GM19468 (cell line): Measurements from ENCODE around the gene EXOC8.

Source experiments
- ATAC-seq: cut with Tn5 transposase; IDR thresholded peaks from one replicate; pipeline ENCODE4 v1.9.1; 2021; ENCODE audit warnings: mild to moderate bottlenecking, moderate library complexity, moderate number of reproducible peaks; ENCODE audit not compliant: unreplicated experiment; ENCODE audit errors: extremely low read depth

Gene EXOC8, protein sequence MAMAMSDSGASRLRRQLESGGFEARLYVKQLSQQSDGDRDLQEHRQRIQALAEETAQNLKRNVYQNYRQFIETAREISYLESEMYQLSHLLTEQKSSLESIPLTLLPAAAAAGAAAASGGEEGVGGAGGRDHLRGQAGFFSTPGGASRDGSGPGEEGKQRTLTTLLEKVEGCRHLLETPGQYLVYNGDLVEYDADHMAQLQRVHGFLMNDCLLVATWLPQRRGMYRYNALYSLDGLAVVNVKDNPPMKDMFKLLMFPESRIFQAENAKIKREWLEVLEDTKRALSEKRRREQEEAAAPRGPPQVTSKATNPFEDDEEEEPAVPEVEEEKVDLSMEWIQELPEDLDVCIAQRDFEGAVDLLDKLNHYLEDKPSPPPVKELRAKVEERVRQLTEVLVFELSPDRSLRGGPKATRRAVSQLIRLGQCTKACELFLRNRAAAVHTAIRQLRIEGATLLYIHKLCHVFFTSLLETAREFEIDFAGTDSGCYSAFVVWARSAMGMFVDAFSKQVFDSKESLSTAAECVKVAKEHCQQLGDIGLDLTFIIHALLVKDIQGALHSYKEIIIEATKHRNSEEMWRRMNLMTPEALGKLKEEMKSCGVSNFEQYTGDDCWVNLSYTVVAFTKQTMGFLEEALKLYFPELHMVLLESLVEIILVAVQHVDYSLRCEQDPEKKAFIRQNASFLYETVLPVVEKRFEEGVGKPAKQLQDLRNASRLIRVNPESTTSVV

DNA sequence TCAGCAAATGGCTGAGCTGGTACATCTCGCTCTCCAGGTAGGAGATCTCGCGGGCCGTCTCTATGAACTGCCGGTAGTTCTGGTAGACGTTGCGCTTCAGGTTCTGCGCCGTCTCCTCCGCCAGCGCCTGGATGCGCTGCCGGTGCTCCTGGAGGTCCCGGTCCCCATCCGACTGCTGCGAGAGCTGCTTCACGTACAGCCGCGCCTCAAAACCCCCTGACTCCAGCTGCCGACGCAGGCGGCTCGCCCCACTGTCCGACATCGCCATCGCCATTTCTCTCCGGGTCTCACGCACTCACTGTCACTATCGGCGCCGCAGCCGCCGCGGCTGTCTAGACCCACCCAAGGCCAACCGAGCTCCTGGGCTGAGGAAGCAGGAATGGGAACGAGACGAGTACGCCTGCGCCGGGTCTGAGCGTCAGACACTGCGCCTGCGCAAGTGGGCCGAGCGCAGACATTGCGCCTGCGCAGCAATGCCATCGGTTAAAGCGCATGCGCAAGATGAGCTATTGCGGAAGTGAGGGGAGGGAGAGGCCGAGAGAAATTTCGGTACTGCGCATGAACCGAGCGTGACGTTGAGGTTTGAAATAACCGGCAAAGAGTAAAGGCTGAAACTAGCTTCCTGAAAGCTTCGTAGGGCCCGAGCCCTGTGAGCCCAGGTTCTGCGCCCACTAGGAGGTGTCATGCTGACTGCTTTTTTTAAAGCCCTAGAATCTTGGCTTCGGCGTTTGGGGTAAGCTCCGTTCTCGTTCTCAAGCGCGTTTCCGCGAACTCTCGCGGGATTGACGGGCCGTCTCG, at the start of gene EXOC8:
Gene EXOC8, minus strand, starts transcription at position 381 of the 798 bp plus-strand sequence. Its CDS starts 107 bp downstream, at position 274.
- ATAC-seq, result peak; percentile 50

- ATAC-seq, result no peak
These were observed 48.8 kb upstream of the EXOC8 start for GRCh38 chr1:231386466-231386865.

- no peak for ATAC-seq
These were observed 47.7 kb upstream of the EXOC8 start for GRCh38 chr1:231385416-231385748.

DNA sequence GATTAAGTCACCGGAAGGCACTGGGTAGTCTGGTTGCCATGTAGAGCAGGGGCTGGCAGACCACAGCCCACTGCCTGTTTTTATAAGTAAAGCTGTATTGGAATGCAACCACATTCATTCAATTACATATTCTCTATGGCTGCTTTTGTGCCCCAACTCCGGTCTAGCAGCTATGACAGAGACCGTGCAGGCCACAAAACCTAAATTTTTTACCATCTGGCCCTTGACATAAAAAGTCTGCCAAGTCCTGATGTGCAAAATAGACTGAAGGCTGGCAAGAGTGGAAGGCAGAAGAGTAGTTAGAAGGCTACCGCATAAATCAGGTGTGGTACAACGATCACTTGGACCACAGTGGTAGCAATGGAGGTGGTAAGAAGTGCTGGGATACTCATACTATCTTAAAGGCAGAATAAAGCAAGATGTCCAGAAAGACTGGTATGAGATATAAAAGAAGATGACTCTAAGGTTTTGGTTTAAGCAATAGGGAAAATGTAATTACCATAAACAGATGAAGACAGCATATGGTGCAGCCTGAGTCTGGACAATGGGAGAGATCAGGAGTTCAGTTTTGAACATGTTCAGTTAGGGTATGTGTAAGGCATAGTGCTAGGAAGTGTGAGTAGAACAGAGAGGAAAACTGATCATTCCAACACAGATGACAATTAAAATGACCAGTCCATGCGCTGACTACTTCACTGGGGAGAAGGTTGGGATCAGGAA, 47.2 kb upstream of the EXOC8 start:
- ATAC-seq, result no peak

GRCh38 chr1:231383159-231383860, 45.7 kb upstream of the EXOC8 start:
- no peak for ATAC-seq

- no peak for ATAC-seq
These were observed 44.8 kb upstream of the EXOC8 start for GRCh38 chr1:231382426-231382825.

- ATAC-seq, result no peak
These were observed 44.1 kb upstream of the EXOC8 start for GRCh38 chr1:231381729-231382128.

DNA sequence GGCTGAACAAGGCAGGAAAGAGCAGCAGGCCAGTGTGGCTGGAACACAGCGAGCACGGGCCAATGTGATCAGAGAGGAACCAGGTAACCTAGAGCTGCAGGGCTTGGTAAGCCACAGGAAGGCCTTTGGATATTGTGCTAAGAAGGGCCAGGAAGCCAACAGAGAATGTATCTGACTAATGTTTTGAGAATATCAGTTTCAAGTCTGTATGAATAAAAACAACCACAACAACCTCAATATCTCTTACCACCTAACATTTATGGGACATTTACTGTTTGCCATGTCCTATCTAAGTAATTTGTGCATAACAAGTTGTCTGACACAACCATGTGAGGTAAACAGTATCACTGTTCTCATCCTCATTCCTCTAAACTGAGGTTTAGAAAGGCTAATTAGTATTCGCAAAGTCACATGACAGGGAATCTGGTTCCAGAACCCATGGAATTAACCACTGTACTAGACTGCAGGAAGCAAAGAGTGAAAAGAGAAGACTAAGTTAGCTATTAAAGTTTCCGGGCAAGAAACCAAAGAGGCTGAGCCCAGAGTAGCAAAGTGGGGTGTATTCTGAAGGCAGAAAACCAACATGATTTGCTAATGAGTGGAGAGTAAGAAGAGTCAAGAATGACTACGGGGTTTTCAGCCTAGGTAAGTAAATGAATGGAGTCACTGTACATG, 39.4 kb upstream of the EXOC8 start:
- ATAC-seq, result peak; percentile 41

- ATAC-seq, result no peak
These were observed 38.4 kb upstream of the EXOC8 start for GRCh38 chr1:231376101-231376500.

- ATAC-seq, result no peak
These were observed 36.7 kb upstream of the EXOC8 start for GRCh38 chr1:231374394-231374793.

GRCh38 chr1:231372501-231372900, 34.8 kb upstream of the EXOC8 start:
- ATAC-seq, result no peak

GRCh38 chr1:231369282-231369681, 31.6 kb upstream of the EXOC8 start:
- ATAC-seq, result no peak

- ATAC-seq, result no peak
These were observed 26.5 kb upstream of the EXOC8 start for GRCh38 chr1:231364192-231364591.

- ATAC-seq, result no peak
These were observed 26.0 kb upstream of the EXOC8 start for GRCh38 chr1:231363624-231364023.

DNA sequence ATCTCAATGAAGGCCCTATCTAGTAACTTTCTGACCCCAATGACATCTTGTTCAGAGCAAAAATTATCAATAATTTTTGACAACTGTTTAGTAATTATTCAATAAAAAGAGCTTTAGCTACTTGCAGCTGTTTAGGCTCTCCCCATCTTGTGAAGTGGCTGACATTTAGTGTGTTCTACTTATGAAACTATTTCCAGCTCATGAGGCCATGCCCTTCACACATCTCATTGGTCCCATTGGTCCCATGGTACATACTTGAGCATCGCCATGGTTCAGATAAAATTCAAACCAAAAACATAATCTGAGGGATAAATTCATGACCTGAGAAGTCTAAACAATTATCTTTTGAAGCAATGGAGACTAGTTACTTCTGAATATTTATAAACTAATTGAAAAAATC, 24.7 kb upstream of the EXOC8 start:
- ATAC-seq, result no peak

DNA sequence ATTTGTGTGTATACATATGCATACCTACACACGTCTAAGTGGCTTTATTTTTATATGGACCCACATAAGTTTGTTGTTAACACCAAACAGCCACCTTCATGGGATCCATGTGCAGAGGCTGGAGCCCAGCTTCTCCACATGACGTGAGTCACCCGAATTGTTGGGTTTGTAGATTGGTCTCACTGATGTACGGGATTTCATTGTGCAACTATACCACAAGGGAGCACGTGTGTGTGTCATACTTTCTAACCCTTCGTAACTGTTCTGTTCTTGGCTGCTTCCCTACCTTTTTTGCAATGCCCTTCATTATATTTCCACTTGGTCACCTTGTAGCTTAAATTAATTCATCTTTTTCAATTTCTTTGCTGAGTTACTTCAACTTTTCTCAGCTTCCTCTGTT, 21.5 kb upstream of the EXOC8 start:
- no peak for ATAC-seq

- peak; percentile 54 for ATAC-seq
These were observed 20.2 kb upstream of the EXOC8 start for GRCh38 chr1:231357831-231358354.

DNA sequence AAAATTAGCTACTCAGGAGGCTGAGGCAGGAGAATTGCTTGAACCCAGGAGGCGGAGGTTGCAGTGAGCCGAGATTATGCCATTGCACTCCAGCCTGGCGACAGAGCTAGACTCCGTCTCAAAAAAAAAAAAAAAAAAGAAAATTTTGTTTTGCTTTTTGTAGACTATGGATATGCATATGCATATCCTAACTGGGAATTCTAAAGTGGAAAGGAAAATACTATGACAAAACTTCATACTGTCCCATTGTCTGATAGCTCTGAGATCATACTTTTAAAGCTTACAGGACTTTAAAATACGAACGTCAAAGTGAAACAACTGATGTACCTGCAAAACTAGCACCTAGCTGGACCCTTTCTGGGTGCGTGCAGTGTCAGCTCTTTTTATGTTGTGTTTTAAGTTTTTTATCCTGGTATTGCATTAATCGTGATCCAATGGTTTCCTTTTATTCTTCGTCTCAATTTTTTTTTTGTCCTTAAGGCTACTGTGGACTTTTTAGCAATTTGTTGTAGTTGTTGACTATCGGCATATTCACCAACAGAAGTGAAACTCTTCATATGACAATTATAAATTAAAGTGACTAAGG, 19.6 kb upstream of the EXOC8 start:
- no peak for ATAC-seq
